ENCODE data around the gene ZIC4. TPM values are rescaled to one million over a fixed set of nuclear protein-coding genes. Genes with fewer than 3 reads are reported as not detected.

ZIC4 gene
- total RNA-seq, 1 donor from 2014 or later, result not detected

GRCh38 chr3:147397875-147398812 lies 8.2 kb downstream of the ZIC4 start:
- Mint-ChIP-seq H3K27me3 (ENCODE audit: insufficient read depth) (peaks cover 39% of the 10 kb centered on the region), H3K36me3 (ENCODE audit: low read depth) (peaks cover 2% of the 10 kb centered on the region), H3K4me1 (ENCODE audit: low read depth) (no peaks in the 10 kb centered on the region), H3K27ac (no peak overlapping the region), H3K4me3 (no peak overlapping the region), H3K9me3 (peaks cover 3% of the 10 kb centered on the region)
- intact Hi-C loops (cut with micrococcal nuclease), result no loop called here
- DNase-seq (ENCODE audit: low spot score), result no peak

GRCh38 chr3:147397155-147397874 lies 9.0 kb downstream of the ZIC4 start:
- Mint-ChIP-seq H3K27me3 (ENCODE audit: insufficient read depth) (peaks cover 47% of the 10 kb centered on the region), H3K27ac (peak overlapping the region; percentile 55), H3K36me3 (ENCODE audit: low read depth) (peaks cover 2% of the 10 kb centered on the region), H3K4me3 (no peak overlapping the region), H3K9me3 (peaks cover 3% of the 10 kb centered on the region), H3K4me1 (ENCODE audit: low read depth) (no peaks in the 10 kb centered on the region)
- intact Hi-C loops (cut with micrococcal nuclease), result no loop called here
- no peak for DNase-seq (ENCODE audit: low spot score)

GRCh38 chr3:147396712-147397046 lies 9.7 kb downstream of the ZIC4 start:
- no peak overlapping the region for H3K27ac Mint-ChIP-seq
- no peaks in the 10 kb centered on the region for H3K4me1 Mint-ChIP-seq (ENCODE audit: low read depth)
- intact Hi-C loops (cut with micrococcal nuclease), result no loop called here
- H3K4me3 Mint-ChIP-seq, result no peak overlapping the region
- H3K9me3 Mint-ChIP-seq, result peaks cover 3% of the 10 kb centered on the region
- H3K27me3 Mint-ChIP-seq (ENCODE audit: insufficient read depth), result peaks cover 53% of the 10 kb centered on the region
- H3K36me3 Mint-ChIP-seq (ENCODE audit: low read depth), result peaks cover 2% of the 10 kb centered on the region
- no peak for DNase-seq (ENCODE audit: low spot score)

- intact Hi-C loops (cut with micrococcal nuclease), result no loop called here
- Mint-ChIP-seq H3K36me3 (ENCODE audit: low read depth) (peaks cover 2% of the 10 kb centered on the region), H3K4me1 (ENCODE audit: low read depth) (no peaks in the 10 kb centered on the region), H3K4me3 (no peak overlapping the region), H3K27me3 (ENCODE audit: insufficient read depth) (peaks cover 56% of the 10 kb centered on the region), H3K27ac (no peak overlapping the region), H3K9me3 (peaks cover 3% of the 10 kb centered on the region)
- DNase-seq (ENCODE audit: low spot score), result no peak
Measured at GRCh38 chr3:147395899-147396711, 10.2 kb downstream of the ZIC4 start.

GRCh38 chr3:147394884-147395225 lies 11.5 kb downstream of the ZIC4 start:
- H3K27ac Mint-ChIP-seq, result no peak overlapping the region
- no peak for DNase-seq (ENCODE audit: low spot score)
- peaks cover 2% of the 10 kb centered on the region for H3K36me3 Mint-ChIP-seq (ENCODE audit: low read depth)
- H3K27me3 Mint-ChIP-seq (ENCODE audit: insufficient read depth), result peaks cover 61% of the 10 kb centered on the region
- H3K4me3 Mint-ChIP-seq, result no peak overlapping the region
- H3K4me1 Mint-ChIP-seq (ENCODE audit: low read depth), result no peaks in the 10 kb centered on the region
- intact Hi-C loops (cut with micrococcal nuclease), result no loop called here
- H3K9me3 Mint-ChIP-seq, result peaks cover 3% of the 10 kb centered on the region

- DNase-seq (ENCODE audit: low spot score), result no peak
- Mint-ChIP-seq H3K4me1 (ENCODE audit: low read depth) (no peaks in the 10 kb centered on the region), H3K9me3 (peaks cover 3% of the 10 kb centered on the region), H3K4me3 (no peak overlapping the region), H3K27me3 (ENCODE audit: insufficient read depth) (peaks cover 62% of the 10 kb centered on the region), H3K36me3 (ENCODE audit: low read depth) (peaks cover 2% of the 10 kb centered on the region), H3K27ac (peak overlapping the region; percentile 44)
- intact Hi-C loops (cut with micrococcal nuclease), result no loop called here
Measured at GRCh38 chr3:147393943-147394883, 12.1 kb downstream of the ZIC4 start.

- Mint-ChIP-seq H3K4me3 (no peak overlapping the region), H3K9me3 (peaks cover 3% of the 10 kb centered on the region), H3K27me3 (ENCODE audit: insufficient read depth) (peaks cover 70% of the 10 kb centered on the region), H3K36me3 (ENCODE audit: low read depth) (peaks cover 5% of the 10 kb centered on the region), H3K27ac (no peak overlapping the region), H3K4me1 (ENCODE audit: low read depth) (no peaks in the 10 kb centered on the region)
- intact Hi-C loops (cut with micrococcal nuclease), result no loop called here
- no peak for DNase-seq (ENCODE audit: low spot score)
Measured at GRCh38 chr3:147393261-147393942, 12.9 kb downstream of the ZIC4 start.

- Mint-ChIP-seq H3K4me1 (ENCODE audit: low read depth) (no peaks in the 10 kb centered on the region), H3K36me3 (ENCODE audit: low read depth) (peaks cover 9% of the 10 kb centered on the region)
- intact Hi-C loops (cut with micrococcal nuclease), result no loop called here
Measured at GRCh38 chr3:147392625-147392946, 13.8 kb downstream of the ZIC4 start.

GRCh38 chr3:147391781-147392624 lies 14.3 kb downstream of the ZIC4 start:
- DNase-seq (ENCODE audit: low spot score), result no peak
- intact Hi-C loops (cut with micrococcal nuclease), result loop anchor here (1.0 to 2.0 kb wide), 2 partner anchors 18 to 31 kb away; no protein-coding TSS in a partner anchor
- Mint-ChIP-seq H3K27ac (peak overlapping the region; percentile 18), H3K9me3 (peaks cover 3% of the 10 kb centered on the region), H3K4me1 (ENCODE audit: low read depth) (no peaks in the 10 kb centered on the region), H3K36me3 (ENCODE audit: low read depth) (peaks cover 9% of the 10 kb centered on the region), H3K27me3 (ENCODE audit: insufficient read depth) (peaks cover 67% of the 10 kb centered on the region), H3K4me3 (no peak overlapping the region)

More at GRCh38 chr3:147392625-147392946, 13.8 kb downstream of the ZIC4 start:
- H3K9me3 Mint-ChIP-seq, result peaks cover 3% of the 10 kb centered on the region
- no peak overlapping the region for H3K27ac Mint-ChIP-seq
- no peak for DNase-seq (ENCODE audit: low spot score)
- peaks cover 68% of the 10 kb centered on the region for H3K27me3 Mint-ChIP-seq (ENCODE audit: insufficient read depth)
- H3K4me3 Mint-ChIP-seq, result no peak overlapping the region

GRCh38 chr3:147390589-147391569 lies 15.5 kb downstream of the ZIC4 start:
- peaks cover 3% of the 10 kb centered on the region for H3K9me3 Mint-ChIP-seq
- H3K4me1 Mint-ChIP-seq (ENCODE audit: low read depth), result no peaks in the 10 kb centered on the region
- no peak overlapping the region for H3K4me3 Mint-ChIP-seq
- peaks cover 9% of the 10 kb centered on the region for H3K36me3 Mint-ChIP-seq (ENCODE audit: low read depth)
- peak overlapping the region; percentile 65 for H3K27ac Mint-ChIP-seq
- no peak for DNase-seq (ENCODE audit: low spot score)
- peaks cover 74% of the 10 kb centered on the region for H3K27me3 Mint-ChIP-seq (ENCODE audit: insufficient read depth)
- intact Hi-C loops (cut with micrococcal nuclease), result loop anchor here (1.0 to 2.0 kb wide), 2 partner anchors 19 to 32 kb away; no protein-coding TSS in a partner anchor

All from activated T-helper 1 cell treated with anti-CD3 and anti-CD28 coated beads, Interleukin-12 subunit alpha, Interleukin-12 subunit beta, Interleukin-2, Interleukin-4 antibody, amounts not matched to agents 30 ng/mL and 10 ng/mL and 1 ng/mL, durations not matched to agents 14 hours and 24 hours and 36 hours (primary cell).